Measurements from ENCODE around the gene RPP25L. TPM values are rescaled to one million over a fixed set of nuclear protein-coding genes. Genes with fewer than 3 reads are reported as not detected.

RPP25L gene, protein sequence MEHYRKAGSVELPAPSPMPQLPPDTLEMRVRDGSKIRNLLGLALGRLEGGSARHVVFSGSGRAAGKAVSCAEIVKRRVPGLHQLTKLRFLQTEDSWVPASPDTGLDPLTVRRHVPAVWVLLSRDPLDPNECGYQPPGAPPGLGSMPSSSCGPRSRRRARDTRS
- 35.1 to 50.0 TPM (median 48.2 TPM) in 5 replicates for total RNA-seq (2022; extraction: Qiagen RNA extraction)

DNA sequence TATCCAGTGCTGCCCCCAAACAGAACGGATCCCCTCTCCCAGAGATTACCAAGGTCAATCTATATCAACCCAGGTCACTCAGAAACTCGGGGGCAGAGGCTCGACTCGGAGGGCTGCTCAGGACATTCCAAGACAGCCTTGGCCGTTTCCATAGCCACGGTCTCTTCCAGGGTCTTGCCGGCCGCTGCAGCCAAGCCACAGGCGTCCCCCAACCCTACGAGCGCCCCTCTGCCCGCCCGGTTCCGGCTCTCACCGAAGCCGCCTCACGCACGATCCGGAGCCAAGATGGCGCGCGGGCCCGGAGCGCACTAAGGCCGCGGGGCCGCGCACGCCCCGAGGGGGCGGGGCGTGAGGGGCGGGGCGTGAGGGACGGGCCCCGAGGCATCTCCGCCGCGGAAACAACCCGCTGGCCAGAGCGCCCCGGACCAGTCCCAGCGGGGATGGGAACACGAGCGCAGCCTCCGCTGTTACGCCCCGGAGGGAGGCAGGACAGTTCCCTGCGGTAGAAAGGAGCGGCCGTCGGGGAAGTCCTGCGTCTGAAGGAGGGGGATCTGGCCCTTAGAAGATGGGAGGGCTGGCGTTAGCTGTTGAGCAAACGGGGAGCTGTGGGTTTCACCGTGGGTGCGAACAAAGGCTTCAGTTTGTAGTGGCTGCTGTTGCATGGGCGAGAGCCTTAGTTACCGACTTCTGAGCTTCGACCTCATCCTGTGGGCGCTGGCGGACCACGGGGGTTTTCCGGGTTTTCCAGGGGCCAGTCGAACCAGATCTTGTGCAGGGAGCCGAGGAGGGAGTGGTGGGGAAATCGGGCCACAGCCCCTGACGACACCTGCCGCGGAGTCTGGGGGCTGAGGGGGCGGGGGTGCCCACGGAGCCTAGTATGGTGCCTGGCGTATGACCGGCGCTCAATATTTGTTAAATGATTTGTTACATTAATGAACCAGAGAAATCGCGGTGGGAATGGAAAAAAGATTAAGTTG lies at the start of gene RPP25L:
TSS of gene RPP25L (minus strand) at position 287 of the 977 bp plus-strand sequence. CDS start 801 bp downstream, outside the sequence.

DNA sequence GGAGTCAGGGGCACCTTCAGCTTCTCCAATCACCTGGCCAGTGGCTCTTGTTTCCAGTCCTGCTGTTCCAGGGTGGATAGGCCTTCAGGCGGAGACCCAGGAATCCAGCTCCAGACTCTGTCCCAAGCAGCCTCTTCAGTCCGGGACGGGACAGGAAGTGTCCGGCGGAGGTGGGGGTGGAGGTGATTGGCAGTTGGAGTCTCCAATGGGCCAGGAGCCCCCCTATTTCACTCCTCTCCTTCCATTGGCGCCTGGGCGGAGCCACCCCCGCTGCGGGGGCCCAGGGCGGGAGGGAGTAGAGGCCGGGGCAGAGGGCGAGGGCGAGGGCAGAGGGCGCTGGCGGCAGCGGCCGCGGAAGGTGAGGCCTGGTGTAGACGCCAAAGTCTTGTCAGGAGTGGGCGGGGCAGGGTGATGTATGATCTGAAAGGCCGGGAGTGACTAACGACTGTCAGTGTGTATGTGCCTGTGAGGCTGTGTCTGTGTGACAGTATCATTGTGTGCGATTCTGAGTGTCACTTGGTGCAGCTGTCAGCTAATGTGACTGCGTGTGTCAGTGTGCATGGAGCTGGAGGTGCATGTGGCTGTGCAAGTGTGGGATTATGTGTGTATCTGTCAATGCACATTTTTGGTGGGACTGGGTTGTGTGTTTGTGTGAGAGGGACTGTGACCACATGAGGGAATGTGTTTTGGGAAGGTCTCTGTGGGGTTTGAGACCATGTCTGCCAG lies 40.1 kb upstream of the RPP25L start, which contains the start of gene IL11RA:
TSS of gene IL11RA (plus strand) at position 310 of the 726 bp plus-strand sequence. CDS start 3,033 bp downstream, outside the sequence.

DNA sequence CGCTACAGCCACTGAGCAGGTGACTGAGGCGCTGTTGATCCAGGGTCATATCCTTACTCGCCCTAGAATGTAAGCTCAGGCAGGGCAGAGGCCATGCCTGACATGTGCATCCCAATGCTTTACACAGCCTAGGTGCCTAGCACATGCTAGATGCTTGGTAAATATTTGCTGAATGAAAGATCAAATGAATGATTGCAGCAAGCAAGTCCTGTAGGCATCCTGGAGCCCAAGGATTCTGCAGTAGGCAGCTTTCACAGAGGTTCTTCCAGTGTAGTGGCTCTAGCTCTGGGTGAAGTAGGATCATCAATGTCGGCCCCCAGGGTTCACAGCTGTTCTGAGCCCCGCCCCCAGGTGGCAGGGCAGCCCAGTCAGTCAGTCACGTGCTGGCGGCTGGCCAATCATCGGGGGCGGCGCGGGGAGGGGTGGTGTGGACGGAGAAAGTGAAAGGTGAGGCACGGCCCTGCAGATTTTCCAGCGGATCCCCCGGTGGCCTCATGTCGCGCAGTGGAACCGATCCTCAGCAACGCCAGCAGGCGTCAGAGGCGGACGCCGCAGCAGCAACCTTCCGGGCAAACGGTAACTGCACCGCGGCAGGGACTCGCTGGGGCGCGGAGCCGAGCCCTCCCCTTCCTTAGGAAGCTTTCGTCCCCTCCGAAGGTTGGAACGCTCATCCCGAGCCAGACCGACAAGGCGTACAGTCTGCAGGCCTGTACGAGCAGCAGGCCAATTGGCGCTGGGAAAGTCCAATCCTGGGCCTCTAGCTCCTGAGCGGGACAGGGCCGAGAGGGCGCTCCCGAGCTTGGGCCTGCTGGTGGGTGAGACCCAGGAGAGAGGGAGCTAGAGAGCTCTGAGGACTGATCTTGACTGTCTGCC lies 34.5 kb upstream of the RPP25L start, which contains the start of gene GALT:
TSS of gene GALT (plus strand) at position 465 of the 873 bp plus-strand sequence. CDS start at position 495, 30 bp downstream.

DNA sequence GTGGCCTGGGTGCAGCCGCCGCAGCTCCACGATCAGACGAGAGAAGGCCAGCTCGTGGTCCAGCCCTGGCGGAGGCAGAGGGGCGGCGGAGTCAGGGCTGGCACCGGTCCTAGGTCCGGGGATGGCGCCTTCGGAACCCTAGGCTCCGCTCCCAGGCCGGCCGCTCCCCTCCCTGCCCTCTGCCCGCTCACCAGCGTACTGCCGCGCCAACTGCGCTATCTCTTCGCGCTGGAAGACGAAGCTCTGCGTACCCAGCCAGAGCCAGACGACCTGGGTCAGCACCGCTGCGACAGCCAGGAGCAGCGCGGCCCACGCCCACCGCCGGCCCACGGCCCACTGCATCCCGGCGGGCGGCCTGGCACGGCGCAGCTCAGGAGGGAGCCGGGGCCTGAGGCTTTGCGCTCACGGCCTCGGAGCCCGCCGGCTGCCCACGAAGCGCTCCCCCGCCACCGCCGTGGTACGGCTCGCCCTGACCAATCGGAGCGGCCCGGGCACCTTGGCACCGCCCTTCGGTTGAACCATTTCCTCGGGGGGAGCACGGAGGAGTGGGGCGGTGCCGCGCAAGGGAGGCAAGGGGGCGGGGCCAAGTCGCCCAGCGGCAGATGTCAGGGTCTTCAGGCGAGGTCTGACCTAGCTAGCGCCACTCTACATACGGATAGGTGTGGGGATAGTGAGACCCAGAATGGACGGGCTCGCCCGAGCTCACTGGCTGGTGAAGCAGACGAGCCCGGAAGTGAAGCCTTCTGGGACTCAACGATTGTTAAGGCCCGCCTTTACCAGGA lies 25.6 kb upstream of the RPP25L start, which contains the start of gene SIGMAR1:
TSS of gene SIGMAR1 (minus strand) at position 432 of the 782 bp plus-strand sequence. CDS start at position 342, 90 bp downstream.

DNA sequence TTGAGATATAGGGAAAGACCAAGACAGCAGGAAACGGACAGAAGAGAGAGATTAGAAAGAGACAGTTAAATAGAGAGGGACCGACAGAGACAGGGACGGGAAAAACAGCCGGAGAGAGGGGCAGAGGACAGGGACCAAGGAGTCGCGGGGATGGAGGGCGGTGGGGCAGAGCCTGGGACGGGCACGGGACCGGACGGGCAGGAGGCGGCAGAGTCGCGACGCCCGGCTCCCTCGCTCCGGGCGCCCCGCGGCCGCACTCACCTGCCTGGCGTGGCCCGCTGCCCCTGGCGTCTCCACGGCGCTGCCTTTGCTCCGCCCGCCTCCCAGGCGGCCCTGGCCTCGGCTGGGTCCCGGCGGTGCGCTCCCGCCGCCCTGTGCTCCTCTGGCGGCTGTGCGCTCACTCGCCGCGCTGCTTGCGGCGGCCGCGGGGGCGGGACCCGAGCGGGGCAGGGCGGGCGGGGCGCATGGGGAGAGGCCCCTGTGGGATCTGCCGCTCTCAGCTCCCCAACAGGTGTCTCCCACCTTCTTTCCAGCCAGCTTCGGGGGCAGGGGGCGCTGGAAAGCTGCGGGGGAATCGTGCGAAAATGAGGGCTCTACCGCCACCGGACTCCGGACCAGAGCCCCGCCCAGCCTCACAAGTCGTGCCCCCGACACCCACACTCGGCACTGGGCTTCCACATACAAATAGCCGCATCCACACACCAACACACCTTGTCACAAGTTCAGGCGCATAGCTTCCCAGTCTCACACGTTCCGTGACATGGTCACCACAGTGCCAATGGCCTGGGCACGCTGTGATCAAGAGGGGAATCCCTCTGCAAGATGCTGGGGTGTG lies 17.0 kb upstream of the RPP25L start, which contains the start of gene ARID3C:
TSS of gene ARID3C (minus strand) at position 411 of the 835 bp plus-strand sequence. CDS start 1,052 bp downstream, outside the sequence.

DNA sequence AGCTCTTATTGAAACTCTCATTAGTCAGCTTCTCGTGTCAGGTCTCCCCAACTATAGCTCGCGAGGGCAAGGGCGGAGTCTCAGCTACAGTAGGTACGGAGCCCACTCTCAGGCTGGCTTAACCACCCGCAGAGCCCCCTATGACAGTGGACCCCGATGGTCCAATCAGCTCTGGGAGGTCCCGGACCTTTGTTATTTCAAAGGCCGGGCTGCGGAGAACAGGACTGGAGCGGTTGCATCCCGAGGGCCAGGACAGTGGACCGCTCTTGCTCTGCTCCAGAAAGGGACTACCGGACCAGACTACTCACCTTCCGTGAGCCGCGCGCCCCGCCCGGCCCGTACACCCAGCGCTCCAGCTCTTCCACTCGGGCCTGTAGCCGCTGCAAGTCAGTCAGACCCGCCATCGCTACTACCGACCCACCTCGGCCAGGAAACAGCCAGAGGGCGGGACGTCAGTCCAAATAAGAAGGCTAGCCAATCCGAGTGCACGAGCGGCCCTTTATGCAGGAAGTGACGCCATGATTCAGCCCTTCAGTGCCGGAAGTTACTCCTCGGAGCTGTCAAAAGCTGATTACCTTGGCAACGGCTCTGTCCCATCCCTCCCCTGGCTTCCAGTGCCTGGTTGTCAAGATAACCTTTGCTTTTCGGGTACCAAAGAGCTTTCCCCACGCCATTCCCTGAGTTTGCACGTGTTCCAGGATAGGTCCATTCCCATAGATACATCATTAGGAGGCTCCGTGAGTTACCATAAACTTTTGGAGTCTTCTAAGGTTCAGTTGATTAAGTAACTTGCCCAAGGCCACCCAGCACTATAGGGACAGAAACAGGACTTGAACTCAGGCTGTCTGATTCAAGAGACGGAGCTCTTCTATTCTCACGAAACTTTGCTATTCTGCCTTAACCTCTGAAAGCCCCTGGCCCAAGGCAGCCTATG lies 8.4 kb upstream of the RPP25L start, which contains the start of gene DCTN3:
TSS of gene DCTN3 (minus strand) at position 435 of the 934 bp plus-strand sequence. CDS start at position 404, 31 bp downstream.

DNA sequence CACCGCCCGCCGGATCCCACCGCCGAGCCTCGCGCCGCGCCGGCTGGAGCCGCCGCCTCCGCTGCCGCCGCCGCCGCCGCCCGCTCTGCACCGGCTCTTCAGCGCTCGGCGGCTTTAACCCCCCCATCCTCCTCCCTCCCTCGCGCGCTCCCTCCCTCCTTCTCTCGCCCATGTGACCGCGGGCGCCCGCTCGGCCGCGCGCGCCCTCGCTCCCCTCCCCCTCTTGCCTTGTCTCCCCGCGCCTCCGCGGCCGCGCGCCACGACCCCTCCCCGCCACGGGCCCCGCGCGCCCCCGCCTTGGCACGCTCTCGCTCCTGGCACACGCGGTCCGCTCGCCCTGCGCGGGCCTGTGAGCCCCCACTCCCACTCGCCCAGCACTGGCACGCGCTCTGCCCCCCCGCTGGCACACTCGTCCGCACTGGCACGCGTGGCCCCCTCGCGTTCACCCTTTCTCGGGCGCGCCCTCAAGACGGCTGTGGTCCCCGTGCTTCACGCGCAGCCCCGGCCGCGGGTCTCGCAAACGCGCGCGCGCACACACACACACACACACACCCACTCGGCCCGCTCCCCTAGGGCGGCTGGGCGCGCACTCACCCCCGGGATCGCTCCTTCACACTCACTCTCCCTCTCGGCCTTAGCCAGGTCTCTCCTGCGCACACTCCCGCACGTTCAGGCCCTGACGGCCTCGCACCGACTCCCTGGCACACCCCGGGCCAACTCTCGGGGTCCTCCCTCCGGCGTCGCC lies 22.1 kb downstream of the RPP25L start, which contains the start of gene CNTFR:
TSS of gene CNTFR (minus strand) at position 89 of the 745 bp plus-strand sequence. CDS start 20,743 bp downstream, outside the sequence.

Other genes with a start within 250 kb of the RPP25L start
- gene MYORG, start 235.2 kb downstream of the RPP25L start, total RNA-seq (2022; extraction: Qiagen RNA extraction), result 3.1 to 5.1 TPM (median 4.5 TPM) in 5 replicates
- 13.9 to 18.4 TPM (median 16.8 TPM) in 5 replicates for gene FAM219A, start 153.5 kb downstream of the RPP25L start, total RNA-seq (2022; extraction: Qiagen RNA extraction)
- gene DNAI1, start 153.3 kb downstream of the RPP25L start, total RNA-seq (2022; extraction: Qiagen RNA extraction), result 0.07 to 0.21 TPM (median 0.12 TPM) in 5 replicates
- gene ENHO, start 89.1 kb downstream of the RPP25L start, total RNA-seq (2022; extraction: Qiagen RNA extraction), result 0.82 to 2.8 TPM (median 2.4 TPM) in 5 replicates
- gene CNTFR, start 22.4 kb downstream of the RPP25L start, total RNA-seq (2022; extraction: Qiagen RNA extraction), result 0.07 to 0.13 TPM (median 0.11 TPM) in 5 replicates
- gene DCTN3, start 8.4 kb upstream of the RPP25L start, total RNA-seq (2022; extraction: Qiagen RNA extraction), result 98.4 to 114 TPM (median 111 TPM) in 5 replicates
- gene ARID3C, start 17.0 kb upstream of the RPP25L start, total RNA-seq (2022; extraction: Qiagen RNA extraction), result 0.15 to 0.25 TPM (median 0.24 TPM) in 4 of 5 replicates, not detected in the other
- 158 to 211 TPM (median 201 TPM) in 5 replicates for gene SIGMAR1, start 25.7 kb upstream of the RPP25L start, total RNA-seq (2022; extraction: Qiagen RNA extraction)
- 16.2 to 20.8 TPM (median 19.3 TPM) in 5 replicates for gene GALT, start 34.6 kb upstream of the RPP25L start, total RNA-seq (2022; extraction: Qiagen RNA extraction)
- 4.4 to 7.5 TPM (median 6.4 TPM) in 5 replicates for gene IL11RA, start 40.1 kb upstream of the RPP25L start, total RNA-seq (2022; extraction: Qiagen RNA extraction)
- gene CCL27, start 50.6 kb upstream of the RPP25L start, total RNA-seq (2022; extraction: Qiagen RNA extraction), result 0.15 to 0.21 TPM (median 0.16 TPM) in 3 of 5 replicates, not detected in the others
- gene CCL19, start 79.2 kb upstream of the RPP25L start, total RNA-seq (2022; extraction: Qiagen RNA extraction), result not detected in 5 replicates
- not detected in 5 replicates for gene CCL21, start 98.0 kb upstream of the RPP25L start, total RNA-seq (2022; extraction: Qiagen RNA extraction)

Measured in A549 treated with CORT108297 at 1 μM for 4 hours (cell line).